ENCODE measurements around the gene UBE2C.

The UBE2C gene

DNA sequence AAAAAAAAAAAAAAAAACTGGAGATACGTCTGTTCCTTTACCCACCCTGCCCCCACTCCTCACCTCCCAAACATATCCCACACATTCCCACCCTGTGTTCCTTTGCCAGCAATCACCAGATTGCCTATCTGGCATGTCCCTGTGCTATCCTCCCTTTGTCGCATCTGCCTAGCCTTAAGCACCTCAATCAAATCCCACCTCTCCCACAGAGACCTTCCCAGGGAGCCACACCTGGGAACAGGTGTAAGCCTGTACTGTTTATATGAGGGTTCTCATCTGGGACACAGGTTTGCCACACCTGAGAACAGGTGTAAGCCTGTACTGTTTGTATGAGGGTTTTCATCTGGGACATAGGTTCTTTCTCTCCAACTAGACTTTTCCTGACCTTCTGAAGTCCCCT lies 37.5 kb upstream of the UBE2C start:
- TF ChIP-seq, protein P1, sequence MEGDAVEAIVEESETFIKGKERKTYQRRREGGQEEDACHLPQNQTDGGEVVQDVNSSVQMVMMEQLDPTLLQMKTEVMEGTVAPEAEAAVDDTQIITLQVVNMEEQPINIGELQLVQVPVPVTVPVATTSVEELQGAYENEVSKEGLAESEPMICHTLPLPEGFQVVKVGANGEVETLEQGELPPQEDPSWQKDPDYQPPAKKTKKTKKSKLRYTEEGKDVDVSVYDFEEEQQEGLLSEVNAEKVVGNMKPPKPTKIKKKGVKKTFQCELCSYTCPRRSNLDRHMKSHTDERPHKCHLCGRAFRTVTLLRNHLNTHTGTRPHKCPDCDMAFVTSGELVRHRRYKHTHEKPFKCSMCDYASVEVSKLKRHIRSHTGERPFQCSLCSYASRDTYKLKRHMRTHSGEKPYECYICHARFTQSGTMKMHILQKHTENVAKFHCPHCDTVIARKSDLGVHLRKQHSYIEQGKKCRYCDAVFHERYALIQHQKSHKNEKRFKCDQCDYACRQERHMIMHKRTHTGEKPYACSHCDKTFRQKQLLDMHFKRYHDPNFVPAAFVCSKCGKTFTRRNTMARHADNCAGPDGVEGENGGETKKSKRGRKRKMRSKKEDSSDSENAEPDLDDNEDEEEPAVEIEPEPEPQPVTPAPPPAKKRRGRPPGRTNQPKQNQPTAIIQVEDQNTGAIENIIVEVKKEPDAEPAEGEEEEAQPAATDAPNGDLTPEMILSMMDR (conservative IDR thresholded peaks at IDR 0.05): no peak
- no peak for TF ChIP-seq ZFX (IDR thresholded peaks at IDR 0.05)
- no peak overlapping the region for H3K27ac ChIP-seq

DNA sequence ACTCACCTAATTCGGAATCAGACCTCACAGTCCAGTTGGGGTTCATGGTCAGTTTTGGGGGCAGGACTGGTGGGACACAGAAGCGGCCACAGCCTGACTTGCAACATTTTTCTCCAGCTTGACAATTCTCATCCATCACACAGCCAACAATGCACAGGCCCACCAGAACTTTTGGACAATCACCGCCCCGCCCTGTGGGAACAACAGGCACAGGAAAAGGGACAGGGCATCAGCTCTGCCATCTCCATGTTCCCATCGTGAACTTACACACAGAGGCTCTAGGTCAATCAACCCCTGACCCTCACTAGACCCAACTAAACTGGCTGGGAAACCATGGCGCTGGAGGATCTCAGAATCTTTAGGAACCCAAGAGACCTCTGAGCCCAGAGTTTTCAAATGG lies 37.0 kb upstream of the UBE2C start:
- no peak overlapping the region for H3K27ac ChIP-seq
- TF ChIP-seq, protein P1 (conservative IDR thresholded peaks at IDR 0.05): no peak
- TF ChIP-seq ZFX (IDR thresholded peaks at IDR 0.05): no peak

DNA sequence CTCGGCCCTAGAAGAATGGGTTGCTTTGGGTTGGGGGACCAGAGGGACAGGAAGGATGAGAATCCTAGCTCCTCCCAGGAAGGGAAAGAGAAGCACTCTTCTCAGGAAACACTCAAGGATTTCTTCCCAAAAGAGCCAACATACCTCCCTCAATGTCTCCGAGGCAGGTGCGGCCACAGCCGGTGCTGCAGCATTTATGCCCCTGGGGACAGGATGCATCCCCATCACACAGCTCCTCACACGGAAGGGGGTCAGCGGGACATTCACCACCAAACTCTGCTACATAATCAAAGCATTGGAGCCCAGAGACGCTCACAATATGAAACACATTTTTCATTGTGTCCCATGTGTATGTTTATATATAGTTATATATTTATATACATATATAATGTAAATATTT lies 35.5 kb upstream of the UBE2C start:
- no peak for TF ChIP-seq ZFX (IDR thresholded peaks at IDR 0.05)
- TF ChIP-seq, protein P1 (conservative IDR thresholded peaks at IDR 0.05): no peak
- no peak overlapping the region for H3K27ac ChIP-seq

DNA sequence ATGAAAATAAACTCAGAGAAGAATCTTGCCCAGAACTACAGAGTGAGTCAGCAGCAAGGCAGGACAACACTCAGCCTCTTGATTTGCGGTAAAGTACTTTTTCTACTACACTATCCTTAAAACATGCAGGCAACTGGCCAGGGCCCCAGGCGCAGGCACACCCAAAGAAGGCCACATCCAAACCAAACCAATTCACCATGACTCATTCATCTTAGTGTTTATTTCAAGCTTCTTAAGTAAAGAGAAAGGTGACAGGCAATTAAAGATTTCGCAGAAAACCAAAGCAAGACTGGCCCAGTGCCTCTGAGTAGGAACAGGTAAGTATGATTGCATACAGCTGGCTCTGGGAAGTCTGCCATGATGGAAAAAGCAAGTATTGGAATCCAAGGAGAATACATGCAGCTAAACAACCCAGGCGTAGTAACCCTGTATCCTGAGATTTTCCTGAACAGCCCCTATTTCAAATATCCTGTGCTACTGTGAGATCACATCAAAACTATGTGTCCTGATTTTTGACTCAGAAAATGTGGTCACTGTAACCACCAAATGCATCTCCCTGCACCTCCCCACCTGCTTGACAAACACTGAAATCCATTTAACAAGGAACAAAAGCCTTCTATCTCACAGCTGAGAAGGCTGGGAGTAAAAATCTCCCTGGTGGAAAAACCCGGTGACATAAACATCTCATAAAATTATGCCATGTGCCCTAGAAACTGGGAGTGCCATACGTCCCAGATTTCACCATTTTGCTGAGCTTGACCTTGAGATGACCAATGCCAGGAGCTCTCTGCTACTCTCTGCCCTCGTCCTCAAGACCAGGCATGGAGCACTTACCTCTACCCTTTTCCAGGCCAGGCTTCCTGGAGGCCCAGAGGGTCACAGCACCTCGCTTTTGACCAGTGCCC lies 33.2 kb upstream of the UBE2C start:
- peak overlapping the region; percentile 22 for H3K27ac ChIP-seq
- no peak for TF ChIP-seq ZFX (IDR thresholded peaks at IDR 0.05)
- TF ChIP-seq, protein P1 (conservative IDR thresholded peaks at IDR 0.05): no peak

DNA sequence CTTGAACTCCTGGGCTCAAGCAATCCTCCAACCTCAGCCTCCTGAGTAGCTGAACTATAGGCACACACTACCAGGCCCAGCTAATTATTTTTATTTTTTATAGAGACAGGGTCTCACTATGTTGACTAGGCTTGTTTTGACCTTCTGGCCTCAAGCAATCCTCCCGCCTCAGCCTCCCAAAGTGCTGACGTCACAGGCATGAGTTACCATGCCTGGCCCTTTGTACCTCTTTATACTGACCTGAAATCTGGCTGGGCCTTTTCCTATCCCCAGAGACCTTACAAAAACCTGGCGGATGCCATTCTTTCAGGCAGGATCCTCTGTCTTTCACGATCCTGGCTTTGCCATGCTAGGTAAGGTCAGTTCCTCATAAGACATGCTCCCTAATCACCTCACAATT lies 32.3 kb upstream of the UBE2C start:
- TF ChIP-seq, protein P1 (conservative IDR thresholded peaks at IDR 0.05): no peak
- TF ChIP-seq ZFX (IDR thresholded peaks at IDR 0.05): no peak
- no peak overlapping the region; the same call in 1 of the 2 replicates for H3K27ac ChIP-seq

DNA sequence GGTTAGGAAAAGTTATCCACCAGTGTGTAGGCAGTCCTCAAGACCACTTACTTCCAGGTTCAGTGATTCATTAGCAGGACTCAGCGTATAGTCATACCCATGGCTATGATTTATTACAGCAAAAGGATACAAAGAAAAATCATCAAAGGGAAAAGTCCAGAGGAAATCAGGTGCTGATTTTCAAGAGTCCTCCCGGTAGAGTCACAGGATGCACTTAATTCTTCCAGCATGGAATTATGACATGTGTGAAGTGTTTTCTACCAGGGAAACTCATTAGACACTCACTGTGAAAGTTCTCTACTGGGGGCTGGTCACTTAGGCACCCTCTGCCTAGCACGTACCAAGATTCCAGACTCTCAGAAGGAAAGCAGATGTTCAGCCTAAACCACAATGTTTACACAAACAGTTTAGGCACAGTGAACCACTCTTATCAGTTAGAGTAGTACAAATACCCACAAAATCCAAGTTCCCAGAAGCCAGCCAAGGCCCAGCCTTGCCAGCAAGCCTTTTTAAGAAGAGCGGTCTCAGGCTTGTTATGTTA lies 31.0 kb upstream of the UBE2C start:
- no peak overlapping the region for H3K27ac ChIP-seq
- TF ChIP-seq, protein P1 (conservative IDR thresholded peaks at IDR 0.05): no peak
- no peak for TF ChIP-seq ZFX (IDR thresholded peaks at IDR 0.05)

DNA sequence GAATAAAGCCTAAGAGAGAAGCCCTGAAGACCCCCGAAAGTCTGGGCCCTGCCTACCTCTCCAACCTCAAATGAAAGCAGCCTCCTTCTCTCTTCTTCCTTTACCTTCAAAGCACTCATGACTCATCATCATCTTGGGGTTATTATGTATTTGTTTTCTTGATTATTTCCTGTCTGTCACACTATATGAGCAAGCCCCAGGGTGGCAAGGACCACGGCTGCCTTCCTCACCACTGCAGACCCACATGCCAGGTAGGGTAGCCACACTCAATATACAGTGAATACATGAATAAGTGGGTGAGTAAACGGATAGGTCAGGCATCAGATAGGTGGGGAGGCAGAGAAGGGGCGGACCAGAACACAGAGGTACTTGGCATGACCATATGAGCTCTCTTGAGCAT lies 29.6 kb upstream of the UBE2C start:
- no peak overlapping the region for H3K27ac ChIP-seq
- TF ChIP-seq, protein P1 (conservative IDR thresholded peaks at IDR 0.05): no peak
- TF ChIP-seq ZFX (IDR thresholded peaks at IDR 0.05): no peak
